Breast epithelium (tissue), 3 donors: ENCODE measurements around the gene CAPN9.

ENCODE experiments used
- CTCF ChIP-seq, 3 donors: fragments of 450-650 bp; IDR thresholded peaks; one replicate each; pipeline ENCODE4 v1.5.1; 2016 to 2017; ENCODE audit warnings: antibody characterized with exemption in 3 of 3, mild to moderate bottlenecking in 3 of 3, moderate library complexity in 3 of 3
- POLR2A ChIP-seq: fragments of 450-650 bp; IDR thresholded peaks from one replicate; pipeline ENCODE4 v1.6.1; 2016; ENCODE audit warnings: antibody characterized with exemption, mild to moderate bottlenecking, moderate library complexity
- POLR2AphosphoS5 ChIP-seq, 3 donors: sonication (generic); formaldehyde crosslinking; IDR thresholded peaks; one replicate each; pipeline ENCODE4 v1.6.1; 2017; ENCODE audit warnings: antibody characterized with exemption in 3 of 3

- TF ChIP-seq POLR2AphosphoS5 (IDR thresholded peaks at IDR 0.05): no peak
- no peak for TF ChIP-seq POLR2A
- no peak for TF ChIP-seq CTCF (IDR thresholded peaks at IDR 0.05)
These were observed 76.8 kb downstream of the CAPN9 start for GRCh38 chr1:230823931-230824381.
